Right lobe of liver (tissue), 6 donors: ENCODE data around the gene PCNT. TPM values are rescaled to one million over a fixed set of nuclear protein-coding genes. Genes with fewer than 3 reads are reported as not detected.

ENCODE experiments used
- ATAC-seq, 4 donors: fragments of 200-7000 bp; cut with Tn5 transposase; one replicate each; pipeline ENCODE4 v1.9.1; 2020; ENCODE audit warnings: mild to moderate bottlenecking in 4 of 4, moderate library complexity in 4 of 4
- DNase-seq, 3 donors: peaks; one replicate each; pipeline ENCODE4 v3.0.0-alpha.2; 2020
- H3K27ac ChIP-seq, 3 donors: fragments of 200-600 bp; one replicate each; pipeline ENCODE4 v1.8.0; 2022
- H3K27me3 ChIP-seq, 2 donors: fragments of 200-600 bp; one replicate each; pipeline ENCODE4 v1.8.0; 2022
- H3K36me3 ChIP-seq, 4 donors: fragments of 200-600 bp; sonication (generic) in 1 of 4; one replicate each; pipeline versions ENCODE4 v1.5.1 to v1.8.0; 2017 to 2022; ENCODE audit warnings: control low read depth in 1 of 4
- H3K4me1 ChIP-seq, 4 donors: fragments of 200-600 bp; sonication (generic) in 1 of 4; one replicate each; pipeline versions ENCODE4 v1.5.1 to v1.8.0; 2017 to 2022; ENCODE audit warnings: control low read depth in 1 of 4
- H3K4me3 ChIP-seq, 3 donors: fragments of 200-600 bp; one replicate each; pipeline ENCODE4 v1.8.0; 2022
- H3K9me3 ChIP-seq, 4 donors: fragments of 200-600 bp; sonication (generic) in 1 of 4; one replicate each; pipeline versions ENCODE4 v1.5.1 to v1.8.0; 2017 to 2022; ENCODE audit warnings: control low read depth in 1 of 4
- POLR2A ChIP-seq: fragments of 450-650 bp; IDR thresholded peaks from one replicate; pipeline ENCODE4 v1.6.1; 2017; ENCODE audit warnings: antibody characterized with exemption, mild to moderate bottlenecking
- WGBS: methylation state at CpG from one replicate; pipeline ENCODE4 v1.1.6; 2018; ENCODE audit warnings: low coverage, low lambda C conversion rate; ENCODE audit not compliant: insufficient coverage; ENCODE audit errors: missing lambda C conversion rate; 5-methylcytosine and 5-hydroxymethylcytosine counted together
- intact Hi-C, 2 donors: fragments of 100-400 bp; cut with DNase I; formaldehyde crosslinking; loops; one replicate each; pipeline versions ENCODE4 v1.11.2 to v1.14.1; 2022
- total RNA-seq, 6 experiments: library from RNA; depleted of rRNA in 2 of 6; stranded (reverse); fragments of >200 nt in 2 of 6; fragmentation: NEBNext Ultra II Directional in 3 of 6; extraction: Animal tissue kit (Norgen Biotek cat#: 25700) in 3 of 6; gene quantifications; one replicate each; pipeline versions ENCODE4 v1.1.0 to v1.2.4, GENCODE V29; 2016 to 2023
- TF ChIP-seq, protein P1 (sequence below), 4 donors: fragments of 200-600 bp in 3 of 4; fragments of 450-650 bp in 1 of 4; IDR thresholded peaks; one replicate each; pipeline versions ENCODE4 v1.5.1 to v1.8.0; 2016 to 2022; ENCODE audit warnings: antibody characterized with exemption in 4 of 4, mild to moderate bottlenecking in 2 of 4
- donor health status: DM: no; HTN: yes; CAD: no.
- donor health status: DM: no; HTN: no; CAD: no.
- donor health status: DM: no; HTN: no; CAD: no.
- donor health status: DM: no; HTN: yes; CAD: no.
- donor health status: DM: no; HTN: yes; CAD: no.

The PCNT gene
- total RNA-seq, 6 experiments from 2014 or later: 9.9 to 18.2 (median 14.1) TPM

DNA sequence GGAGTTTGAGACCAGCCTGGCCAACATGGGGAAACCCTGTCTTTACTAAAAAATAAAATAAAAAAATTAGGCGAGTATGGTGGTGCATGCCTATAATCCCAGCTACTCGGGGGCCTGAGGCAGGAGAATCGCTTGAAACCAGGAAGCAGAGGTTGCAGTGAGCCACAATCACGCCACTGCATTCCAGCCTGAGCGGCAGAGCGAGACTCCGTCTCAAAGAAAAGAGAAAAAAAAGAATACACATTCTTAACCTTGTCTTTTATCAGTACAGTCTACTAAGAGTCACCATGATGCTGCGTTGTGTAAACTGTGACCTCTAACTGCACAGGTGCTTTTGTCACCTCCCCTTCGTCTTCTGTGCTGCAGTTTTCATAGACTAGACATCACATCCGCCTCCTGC lies 37.2 kb downstream of the PCNT start:
- no peak for DNase-seq
- Histone ChIP-seq H3K27me3 (no peaks in the 10 kb centered on the region), H3K27ac (no peak overlapping the region), H3K4me3 (no peak overlapping the region), H3K9me3 (no peaks in the 10 kb centered on the region), H3K36me3 (peaks cover 0 to 29% (median 7%) of the 10 kb centered on the region in 4 donors), H3K4me1 (no peaks in the 10 kb centered on the region)
- no peak for ATAC-seq
- 94% methylated on average over 9 of the region's 10 CpGs for WGBS
- intact Hi-C loops: no loop called here
- TF ChIP-seq, protein P1, sequence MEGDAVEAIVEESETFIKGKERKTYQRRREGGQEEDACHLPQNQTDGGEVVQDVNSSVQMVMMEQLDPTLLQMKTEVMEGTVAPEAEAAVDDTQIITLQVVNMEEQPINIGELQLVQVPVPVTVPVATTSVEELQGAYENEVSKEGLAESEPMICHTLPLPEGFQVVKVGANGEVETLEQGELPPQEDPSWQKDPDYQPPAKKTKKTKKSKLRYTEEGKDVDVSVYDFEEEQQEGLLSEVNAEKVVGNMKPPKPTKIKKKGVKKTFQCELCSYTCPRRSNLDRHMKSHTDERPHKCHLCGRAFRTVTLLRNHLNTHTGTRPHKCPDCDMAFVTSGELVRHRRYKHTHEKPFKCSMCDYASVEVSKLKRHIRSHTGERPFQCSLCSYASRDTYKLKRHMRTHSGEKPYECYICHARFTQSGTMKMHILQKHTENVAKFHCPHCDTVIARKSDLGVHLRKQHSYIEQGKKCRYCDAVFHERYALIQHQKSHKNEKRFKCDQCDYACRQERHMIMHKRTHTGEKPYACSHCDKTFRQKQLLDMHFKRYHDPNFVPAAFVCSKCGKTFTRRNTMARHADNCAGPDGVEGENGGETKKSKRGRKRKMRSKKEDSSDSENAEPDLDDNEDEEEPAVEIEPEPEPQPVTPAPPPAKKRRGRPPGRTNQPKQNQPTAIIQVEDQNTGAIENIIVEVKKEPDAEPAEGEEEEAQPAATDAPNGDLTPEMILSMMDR (IDR thresholded peaks at IDR 0.05): no peak
- TF ChIP-seq POLR2A: no peak

DNA sequence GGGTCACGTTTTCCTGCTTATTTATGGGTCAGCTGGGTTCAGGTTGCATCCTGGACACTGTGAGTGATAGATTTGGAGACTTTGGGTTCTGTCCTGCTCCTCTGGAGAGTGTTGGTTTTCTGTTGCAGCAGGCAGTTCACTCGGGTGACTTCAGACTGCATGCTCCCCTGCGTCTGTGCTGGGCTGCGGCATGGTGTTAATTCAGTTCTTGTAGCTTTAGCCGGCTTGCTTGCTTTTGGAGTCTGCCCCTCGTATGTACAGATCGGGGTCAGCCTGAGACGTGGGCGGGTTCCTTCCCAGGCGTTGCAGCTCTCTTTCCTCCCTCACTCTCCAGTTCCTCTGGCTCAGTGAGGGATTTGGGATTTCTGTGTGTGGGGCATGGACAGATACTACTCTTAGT lies 38.0 kb downstream of the PCNT start:
- intact Hi-C loops: no loop called here
- ATAC-seq: no peak
- no peaks in the 10 kb centered on the region for H3K27me3 ChIP-seq
- WGBS: 79% methylated on average over 10 of the region's 10 CpGs
- no peak overlapping the region for H3K27ac ChIP-seq
- H3K4me1 ChIP-seq: no peaks in the 10 kb centered on the region
- no peak overlapping the region for H3K4me3 ChIP-seq
- H3K9me3 ChIP-seq: no peaks in the 10 kb centered on the region
- peaks cover 0 to 31% (median 10%) of the 10 kb centered on the region in 4 donors for H3K36me3 ChIP-seq
- TF ChIP-seq POLR2A: no peak
- TF ChIP-seq, protein P1 (IDR thresholded peaks at IDR 0.05): no peak
- DNase-seq: no peak

DNA sequence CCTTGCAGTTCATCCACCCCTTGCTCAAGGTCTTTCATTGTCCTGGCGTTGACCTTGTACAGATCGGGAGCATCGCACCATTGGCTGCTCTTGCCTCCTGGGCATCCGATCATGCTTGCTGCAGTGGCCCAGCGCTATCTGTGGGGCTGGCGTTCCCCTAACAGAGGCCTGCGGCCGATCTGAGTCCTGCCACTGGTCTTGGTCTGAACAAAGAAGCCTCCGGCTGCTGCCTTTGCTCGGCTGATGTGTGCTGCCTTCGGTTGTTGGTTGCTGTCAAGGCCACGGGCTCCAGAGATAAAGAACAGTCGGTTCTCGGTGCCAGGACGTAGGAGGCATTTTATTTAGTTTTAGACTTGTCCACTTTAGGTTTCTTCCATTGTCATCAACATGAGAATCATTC lies 39.0 kb downstream of the PCNT start:
- Histone ChIP-seq H3K27me3 (no peaks in the 10 kb centered on the region), H3K4me3 (no peak overlapping the region), H3K9me3 (no peaks in the 10 kb centered on the region), H3K27ac (no peak overlapping the region), H3K36me3 (peaks cover 0 to 34% (median 10%) of the 10 kb centered on the region in 4 donors), H3K4me1 (no peaks in the 10 kb centered on the region)
- intact Hi-C loops: no loop called here
- WGBS: 88% methylated on average over 10 of the region's 15 CpGs
- DNase-seq (no peak), ATAC-seq (no peak)
- TF ChIP-seq, protein P1 (IDR thresholded peaks at IDR 0.05): no peak
- no peak for TF ChIP-seq POLR2A

DNA sequence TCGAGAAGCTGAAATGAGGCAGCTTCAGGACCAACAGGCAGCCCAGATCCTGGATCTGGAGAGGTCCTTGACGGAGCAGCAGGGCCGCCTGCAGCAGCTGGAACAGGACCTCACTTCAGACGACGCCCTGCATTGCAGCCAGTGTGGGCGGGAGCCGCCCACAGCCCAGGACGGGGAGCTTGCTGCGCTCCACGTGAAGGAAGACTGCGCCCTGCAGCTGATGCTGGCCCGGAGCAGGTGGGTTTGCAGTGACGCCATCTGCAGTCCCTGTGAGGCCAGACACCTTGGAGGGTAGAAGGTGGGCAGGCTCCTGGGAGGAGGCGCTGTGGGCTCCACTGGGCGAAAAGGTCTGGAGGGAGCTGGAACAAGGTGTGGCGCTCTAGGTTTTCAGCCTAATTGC lies 39.7 kb downstream of the PCNT start:
- no peak overlapping the region for H3K4me3 ChIP-seq
- WGBS: no CpG with 5 or more reads among the region's 16 CpGs
- no peak overlapping the region for H3K27ac ChIP-seq
- no peaks in the 10 kb centered on the region for H3K9me3 ChIP-seq
- TF ChIP-seq POLR2A: no peak
- TF ChIP-seq, protein P1 (IDR thresholded peaks at IDR 0.05): no peak
- intact Hi-C loops: no loop called here
- DNase-seq: no peak
- H3K36me3 ChIP-seq: peaks cover 0 to 34% (median 10%) of the 10 kb centered on the region in 4 donors
- ATAC-seq: peak in 1 of 4 donors; percentile 30
- H3K4me1 ChIP-seq: no peaks in the 10 kb centered on the region
- H3K27me3 ChIP-seq: no peaks in the 10 kb centered on the region

- DNase-seq (no peak), ATAC-seq (no peak)
- H3K36me3 ChIP-seq: peaks cover 0 to 28% (median 10%) of the 10 kb centered on the region in 4 donors
- H3K9me3 ChIP-seq: no peaks in the 10 kb centered on the region
- no peaks in the 10 kb centered on the region for H3K4me1 ChIP-seq
- no peaks in the 10 kb centered on the region for H3K27me3 ChIP-seq
- TF ChIP-seq POLR2A: no peak
- TF ChIP-seq, protein P1 (IDR thresholded peaks at IDR 0.05): no peak
- H3K27ac ChIP-seq: no peak overlapping the region
- H3K4me3 ChIP-seq: no peak overlapping the region
- intact Hi-C loops: no loop called here
- WGBS: 91% methylated on average over 8 of the region's 11 CpGs
Measured at GRCh38 chr21:46366091-46366490, 42.1 kb downstream of the PCNT start.
